Head of caudate nucleus (tissue), 42 donors: Measurements from ENCODE around the gene CALML6.
"Not testable (repeated sequence)": the region's sequence is repeated elsewhere in the genome, so short reads cannot be mapped to it uniquely, and the experiment has no call there.

Source experiments
- DNase-seq, 42 donors: peaks; one replicate each; pipeline versions ENCODE4 v3.0.0 to v3.0.0-alpha.2; 2020 to 2021; ENCODE audit warnings: mixed read lengths in 7 of 42
- intact Hi-C: fragments of 100-400 bp; cut with DNase I; formaldehyde crosslinking; loops from one replicate; pipeline ENCODE4 v1.15.0; 2022

CALML6 gene

DNA sequence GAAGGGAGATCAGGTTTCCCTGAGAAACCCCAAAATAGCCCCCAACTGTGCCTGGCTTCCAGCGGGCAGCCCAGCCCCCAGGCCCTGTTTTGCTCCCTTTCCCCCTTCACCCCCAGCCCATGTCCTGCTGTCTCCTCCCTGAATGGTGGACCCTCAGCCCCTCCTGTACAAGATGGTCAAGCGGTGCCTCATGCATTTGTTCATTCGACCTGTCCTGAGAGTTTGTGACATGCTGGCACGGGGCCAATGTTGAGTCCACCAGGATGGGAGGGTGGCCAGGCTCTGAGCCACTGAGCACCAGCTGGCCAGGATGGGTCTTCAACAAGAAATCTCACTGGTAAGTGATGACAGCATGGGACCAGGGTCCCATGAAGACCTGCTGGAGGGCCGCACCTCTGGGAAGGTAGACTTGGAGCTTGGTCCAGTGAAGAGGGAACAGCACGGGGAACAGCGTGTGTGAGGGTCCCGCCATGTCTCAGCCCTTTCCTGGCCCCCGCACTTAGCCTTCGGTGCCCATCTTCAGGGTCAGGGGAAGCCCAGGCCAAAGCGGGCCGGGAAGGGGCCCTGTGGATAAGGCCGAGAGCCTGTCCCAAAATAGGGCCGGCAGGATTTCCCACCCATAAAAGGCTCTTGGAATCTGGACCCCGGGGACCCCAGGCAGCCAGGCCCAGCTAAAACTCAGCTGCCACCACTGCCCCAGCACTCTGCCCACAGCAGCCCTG is at the start of gene CALML6:
Gene CALML6 (plus strand): TSS at position 290 of the 722 bp plus-strand sequence. CDS start 21 bp downstream, at position 311.
- no peak for DNase-seq
- intact Hi-C loops = no loop called here

DNA sequence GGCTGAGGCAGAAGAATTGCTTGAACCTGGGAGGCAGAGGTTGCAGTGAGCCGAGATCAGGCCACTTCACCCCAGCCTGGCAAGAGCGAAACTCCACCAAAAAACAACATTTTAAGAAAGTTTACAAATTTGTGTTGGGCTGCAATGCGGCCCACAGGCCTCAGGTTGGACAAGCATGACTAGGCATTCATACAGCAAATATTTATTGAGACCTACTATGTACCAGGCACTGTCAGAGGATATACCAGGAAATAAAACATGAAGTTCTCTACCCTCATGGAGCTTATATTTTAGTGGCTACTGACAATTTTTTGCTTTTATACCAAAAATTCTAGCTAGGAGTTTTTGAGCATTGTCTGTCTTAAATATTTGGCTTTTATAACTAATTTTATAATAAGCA is 47.9 kb upstream of the CALML6 start:
- intact Hi-C loops = no loop called here
- no peak for DNase-seq

GRCh38 chr1:1869469-1869868 is 45.6 kb upstream of the CALML6 start:
- DNase-seq = no peak
- intact Hi-C loops = no loop called here

- DNase-seq = no peak
- intact Hi-C loops = no loop called here
These were observed 42.6 kb upstream of the CALML6 start for GRCh38 chr1:1872329-1872994.

DNA sequence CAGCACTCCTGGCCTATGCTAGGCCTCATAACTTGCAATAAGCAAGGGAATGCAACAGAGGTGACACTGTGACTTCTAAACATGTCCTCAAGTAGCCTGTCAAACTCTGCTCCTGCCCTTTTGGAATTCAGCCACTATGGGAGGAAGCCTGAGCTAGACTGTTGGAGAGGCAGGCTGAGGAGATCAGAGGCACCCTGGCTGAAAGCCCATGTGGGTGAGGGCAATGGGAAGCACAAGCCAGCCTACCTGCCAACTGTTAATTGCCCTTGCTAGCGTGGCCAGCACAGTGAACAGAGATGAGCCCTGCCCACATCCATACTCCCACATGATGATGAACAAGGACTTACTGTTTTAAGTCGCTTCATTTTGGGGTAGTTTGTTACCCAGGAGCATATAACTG is 41.9 kb upstream of the CALML6 start:
- intact Hi-C loops = no loop called here
- DNase-seq = peak in 2 of 42 donors; percentile 22 to 37

DNA sequence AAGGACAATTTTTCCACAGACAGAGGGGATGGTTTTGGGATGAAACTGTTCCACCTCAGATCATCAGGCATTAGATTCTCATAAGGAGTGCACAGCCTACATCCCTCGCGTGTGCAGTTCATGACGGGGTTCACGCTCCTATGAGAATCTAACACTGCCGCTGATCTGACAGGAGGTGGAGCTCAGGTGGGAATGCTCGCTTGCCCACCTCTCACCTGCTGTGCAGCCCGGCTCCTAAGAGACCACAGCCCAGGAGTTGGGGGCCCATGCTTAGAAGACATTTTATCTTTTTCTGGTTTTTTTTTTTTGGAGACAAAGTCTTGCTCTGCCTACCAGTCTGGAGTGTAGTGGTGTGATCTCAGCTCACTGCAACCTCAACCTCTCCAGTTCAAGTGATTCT is 40.2 kb upstream of the CALML6 start:
- intact Hi-C loops = no loop called here
- no peak for DNase-seq

GRCh38 chr1:1875932-1876331 is 39.1 kb upstream of the CALML6 start:
- no peak for DNase-seq
- intact Hi-C loops = no loop called here

DNA sequence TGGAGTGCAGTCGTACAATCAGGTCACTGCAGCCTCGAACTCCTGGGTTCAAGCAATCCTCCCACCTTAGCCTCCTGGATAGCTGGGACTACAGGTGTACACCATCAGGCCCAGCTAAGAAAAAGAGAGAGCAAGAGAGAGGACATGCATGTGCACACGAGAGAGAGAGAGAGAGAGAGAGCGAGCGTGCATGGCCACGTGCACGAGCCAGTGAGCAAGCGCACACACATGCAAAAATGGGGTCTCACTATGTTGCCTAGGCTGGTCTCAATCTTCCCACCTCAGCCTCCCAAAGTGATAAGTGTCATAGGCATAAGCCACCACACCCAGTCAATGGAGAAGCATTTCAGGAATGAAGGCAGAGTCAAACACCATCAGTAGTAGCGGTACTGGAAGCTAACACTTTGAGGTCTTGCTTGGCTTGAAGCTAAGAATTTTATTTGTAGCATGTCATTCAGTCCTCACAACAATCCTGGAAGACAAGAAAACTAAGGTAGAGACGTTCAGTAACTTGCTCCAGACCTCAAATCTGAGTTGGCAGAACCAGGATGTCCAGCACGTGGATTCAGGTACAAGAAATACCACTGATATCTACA is 38.6 kb upstream of the CALML6 start:
- no peak for DNase-seq

GRCh38 chr1:1877865-1878436 is 37.1 kb upstream of the CALML6 start:
- intact Hi-C loops = no loop called here
- DNase-seq = no peak

More for the DNA sequence above, 38.6 kb upstream of the CALML6 start:
- intact Hi-C loops = no loop called here

DNA sequence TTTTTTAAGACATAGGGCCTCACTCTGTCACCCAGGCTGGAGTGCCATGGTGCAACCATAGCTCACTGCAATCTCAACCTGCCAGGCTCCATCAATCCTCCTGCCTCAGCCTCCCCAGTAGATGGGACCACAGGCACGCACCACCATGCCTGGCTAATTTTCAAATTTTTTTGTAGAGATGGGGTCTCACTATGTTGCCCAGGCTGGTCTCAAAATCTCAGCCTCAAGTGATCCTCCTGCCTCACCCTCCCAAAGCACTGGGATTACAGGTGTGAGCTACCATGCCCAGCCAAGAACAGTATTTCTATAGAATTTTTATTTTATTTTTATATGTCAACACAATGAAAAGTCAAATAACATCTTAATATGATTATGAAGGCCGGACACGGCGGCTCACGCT is 35.1 kb upstream of the CALML6 start:
- intact Hi-C loops = no loop called here
- DNase-seq = no peak

- intact Hi-C loops = no loop called here
- no peak for DNase-seq
These were observed 34.3 kb upstream of the CALML6 start for GRCh38 chr1:1880617-1881312.

DNA sequence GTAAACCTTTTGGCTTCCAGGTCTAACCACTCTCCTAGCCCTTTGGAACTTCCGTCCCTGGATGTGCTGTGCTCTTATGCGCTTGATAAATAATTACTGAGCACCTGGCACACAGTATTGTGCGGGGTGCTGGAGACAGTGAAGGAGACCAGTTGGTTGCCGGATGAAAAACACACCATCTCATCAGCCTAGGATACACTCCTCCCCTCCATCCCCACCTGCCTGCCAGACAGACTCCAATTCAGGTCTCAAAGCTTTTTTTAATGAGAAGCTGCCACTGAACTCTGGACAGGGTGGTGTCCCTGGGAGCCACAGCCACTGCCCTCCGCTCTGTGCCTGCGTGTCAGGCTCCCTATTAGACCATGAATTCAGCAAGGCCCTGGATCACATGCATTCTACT is 33.3 kb upstream of the CALML6 start:
- intact Hi-C loops = no loop called here
- no peak for DNase-seq

DNA sequence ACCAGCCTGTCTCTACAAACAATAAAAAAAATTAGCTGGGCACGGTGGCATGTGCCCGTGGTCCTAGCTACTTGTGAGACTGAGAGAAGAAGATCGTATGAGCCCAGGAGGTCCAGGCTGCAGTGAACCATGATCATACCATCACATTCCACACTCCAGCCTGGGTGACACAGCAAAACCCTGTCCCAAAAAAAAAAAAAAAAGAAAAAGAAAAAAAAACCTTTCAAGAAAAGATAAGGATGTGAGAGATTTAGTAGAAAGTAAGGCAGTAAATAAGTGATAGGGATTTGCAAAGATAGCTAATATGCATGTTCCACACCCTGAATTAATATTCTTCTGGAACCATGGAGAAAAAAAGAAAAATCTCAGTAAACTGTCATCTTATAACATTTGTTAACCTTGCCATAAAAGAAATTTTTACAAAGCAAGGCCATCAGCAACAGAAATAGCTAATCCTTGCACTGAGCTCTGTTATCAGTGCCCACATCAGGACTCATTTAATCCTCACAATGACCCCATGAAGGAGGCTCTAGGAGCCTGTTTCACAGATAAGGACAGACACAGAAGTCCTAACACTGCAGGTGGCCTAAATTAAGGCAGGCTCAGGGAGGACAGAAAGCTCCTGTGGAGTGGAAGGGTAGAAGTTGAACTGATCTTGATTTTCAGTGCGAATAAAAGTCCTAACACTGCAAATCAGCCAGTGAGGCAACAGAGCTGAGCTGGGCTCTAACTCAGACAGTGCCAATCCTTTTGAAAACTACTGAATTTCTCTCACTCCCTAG is 31.8 kb upstream of the CALML6 start:
- intact Hi-C loops = no loop called here
- DNase-seq = no peak

- DNase-seq, intact Hi-C loops: not testable (repeated sequence)
These were observed 31.2 kb upstream of the CALML6 start for GRCh38 chr1:1883890-1884289.

DNA sequence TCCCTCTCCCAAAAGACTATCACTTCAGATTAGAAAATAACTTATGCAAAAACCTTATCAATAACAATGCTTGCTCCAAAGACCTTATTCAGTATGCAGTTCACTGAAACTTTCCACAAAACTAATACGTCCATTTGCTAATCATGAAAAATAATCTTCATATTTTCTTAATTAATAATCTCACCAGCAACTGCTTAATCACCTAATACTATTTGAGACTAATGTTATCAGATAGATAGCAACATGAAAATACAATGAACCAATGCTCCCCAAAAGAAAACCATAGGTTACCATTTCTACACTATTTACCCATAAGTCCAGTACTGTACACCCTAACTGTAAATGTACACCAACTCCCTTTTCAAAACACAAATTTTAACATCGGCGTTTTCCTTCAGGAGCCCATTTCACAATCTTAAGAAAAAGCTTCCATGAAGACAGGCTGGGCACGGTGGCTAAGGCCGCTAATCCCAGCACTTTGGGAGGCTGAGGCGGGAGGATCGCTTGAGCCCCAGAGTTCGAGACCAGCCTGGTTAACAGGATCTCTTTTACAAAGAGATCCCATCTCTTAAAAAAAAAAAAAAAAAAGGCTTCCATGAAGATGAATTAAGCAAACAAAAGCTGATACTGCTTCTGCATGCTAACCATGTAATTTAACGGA is 25.8 kb upstream of the CALML6 start:
- intact Hi-C loops = no loop called here

DNA sequence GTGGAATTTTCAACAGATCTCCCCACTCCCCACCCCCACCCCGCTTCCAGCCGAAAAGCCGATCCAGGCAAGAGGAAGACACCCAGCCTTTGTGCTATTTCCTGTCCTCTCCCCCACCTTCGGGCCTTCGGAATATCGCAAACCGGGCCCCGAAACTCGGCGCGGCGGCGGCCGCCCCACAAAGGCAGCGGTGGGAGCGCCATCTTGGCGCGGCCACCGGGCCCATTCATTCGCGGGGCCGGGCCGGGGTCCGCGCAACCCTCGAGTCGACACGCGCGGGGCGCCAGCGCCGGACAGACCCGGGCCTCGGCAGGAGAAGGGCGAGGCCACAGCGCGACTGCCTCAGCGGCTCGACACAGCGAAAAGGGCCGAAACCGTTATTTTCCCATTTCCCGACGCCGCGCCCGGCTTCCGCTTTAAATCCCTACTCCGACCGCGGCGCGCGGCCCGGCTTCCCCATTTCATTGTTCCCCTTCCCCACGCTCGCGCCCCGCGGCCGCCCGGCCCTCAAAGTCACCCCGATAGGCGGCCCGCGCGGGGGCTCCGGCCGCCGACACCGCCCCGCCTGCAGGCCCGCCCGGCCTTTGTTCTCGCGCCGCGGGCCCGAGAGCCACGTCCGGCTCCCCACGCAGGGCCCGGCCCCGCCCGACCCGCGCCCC is 25.1 kb upstream of the CALML6 start:
- DNase-seq = peak in 38 of 42 donors; percentile 31 to 79 (median 52)
- intact Hi-C loops = loop anchor here (5.0 kb wide), 1 partner anchor 113 kb away; the partner anchor contains the start of gene NADK

More for the DNA sequence above, 25.8 kb upstream of the CALML6 start:
- no peak for DNase-seq

GRCh38 chr1:1890506-1891348 is 24.3 kb upstream of the CALML6 start, which contains the start of gene GNB1:
Gene GNB1, minus strand, starts transcription at chr1:1891087. Its CDS starts 65,634 bp downstream, at chr1:1825453.
- DNase-seq = peak; percentile 53 to 93 (median 86)
- intact Hi-C loops = loop anchor here (5.0 kb wide), 1 partner anchor 113 kb away; the partner anchor contains the start of gene NADK
